ENCODE data around the gene SPATA18. TPM values are rescaled to one million over a fixed set of nuclear protein-coding genes. Genes with fewer than 3 reads are reported as not detected.
"Not testable (repeated sequence)": the region's sequence is repeated elsewhere in the genome, so short reads cannot be mapped to it uniquely, and the experiment has no call there.

The SPATA18 gene
- total RNA-seq, 1 donor from 2014 or later = 0.32 TPM

GRCh38 chr4:52116641-52117040 is 65.5 kb downstream of the SPATA18 start:
- DNase-seq (ENCODE audit: low spot score in 2 of 2) = no peak
- no peak overlapping the region for H3K4me3 ChIP-seq
- no peaks in the 10 kb centered on the region for H3K27me3 ChIP-seq
- H3K36me3 ChIP-seq = no peaks in the 10 kb centered on the region
- no peak for TF ChIP-seq CTCF (IDR thresholded peaks at IDR 0.05)
- no peaks in the 10 kb centered on the region for H3K4me1 ChIP-seq
- intact Hi-C loops (cut with DNase I) = no loop called here
- H3K27ac ChIP-seq = no peak overlapping the region
- no peaks in the 10 kb centered on the region for H3K9me3 ChIP-seq

- Histone ChIP-seq H3K36me3 (no peaks in the 10 kb centered on the region), H3K27me3 (no peaks in the 10 kb centered on the region), H3K9me3 (no peaks in the 10 kb centered on the region), H3K27ac (no peak overlapping the region), H3K4me3 (no peak overlapping the region), H3K4me1 (no peaks in the 10 kb centered on the region)
- intact Hi-C loops (cut with DNase I) = no loop called here
- TF ChIP-seq CTCF (IDR thresholded peaks at IDR 0.05) = no peak
- no peak for DNase-seq (ENCODE audit: low spot score in 2 of 2)
Observed at GRCh38 chr4:52126226-52126625, 75.1 kb downstream of the SPATA18 start.

GRCh38 chr4:52126966-52127365 is 75.9 kb downstream of the SPATA18 start:
- DNase-seq (ENCODE audit: low spot score in 2 of 2) = no peak
- Histone ChIP-seq H3K27ac (no peak overlapping the region), H3K36me3 (no peaks in the 10 kb centered on the region), H3K4me3 (no peak overlapping the region), H3K4me1 (no peaks in the 10 kb centered on the region), H3K9me3 (no peaks in the 10 kb centered on the region), H3K27me3 (no peaks in the 10 kb centered on the region)
- intact Hi-C loops (cut with DNase I) = no loop called here
- no peak for TF ChIP-seq CTCF (IDR thresholded peaks at IDR 0.05)

- no peak for DNase-seq (ENCODE audit: low spot score in 2 of 2)
- intact Hi-C loops (cut with DNase I) = no loop called here
- H3K27me3 ChIP-seq = no peaks in the 10 kb centered on the region
- H3K4me1 ChIP-seq = no peaks in the 10 kb centered on the region
- no peak overlapping the region for H3K27ac ChIP-seq
- H3K36me3 ChIP-seq = no peaks in the 10 kb centered on the region
- no peak overlapping the region for H3K4me3 ChIP-seq
- no peak for TF ChIP-seq CTCF (IDR thresholded peaks at IDR 0.05)
- H3K9me3 ChIP-seq = no peaks in the 10 kb centered on the region
Observed at GRCh38 chr4:52135171-52135570, 84.1 kb downstream of the SPATA18 start.

GRCh38 chr4:52137152-52137551 is 86.0 kb downstream of the SPATA18 start:
- intact Hi-C loops (cut with DNase I); DNase-seq (ENCODE audit: low spot score in 2 of 2); H3K4me1 ChIP-seq; H3K27ac ChIP-seq; H3K4me3 ChIP-seq; H3K9me3 ChIP-seq; H3K27me3 ChIP-seq; H3K36me3 ChIP-seq: not testable (repeated sequence)

- DNase-seq (ENCODE audit: low spot score in 2 of 2) = no peak
- H3K27me3 ChIP-seq = no peaks in the 10 kb centered on the region
- H3K36me3 ChIP-seq = no peaks in the 10 kb centered on the region
- no peaks in the 10 kb centered on the region for H3K4me1 ChIP-seq
- intact Hi-C loops (cut with DNase I) = no loop called here
- no peak overlapping the region for H3K27ac ChIP-seq
- no peak for TF ChIP-seq CTCF (IDR thresholded peaks at IDR 0.05)
- no peak overlapping the region for H3K4me3 ChIP-seq
- no peaks in the 10 kb centered on the region for H3K9me3 ChIP-seq
Observed at GRCh38 chr4:52142816-52143215, 91.7 kb downstream of the SPATA18 start.

Data from ascending aorta (tissue), 2 donors.